Epithelial cell of esophagus (primary cell): ENCODE results near the gene MACROD2.

Experiments
- DNase-seq: peaks from one replicate; pipeline ENCODE4 v3.0.0; 2010; ENCODE audit warnings: low read depth
- H3K4me3 ChIP-seq: 2 replicates; pipeline ENCODE4 v1.5.1; 2011; ENCODE audit warnings: mild to moderate bottlenecking, low read length, control low read depth
- CTCF ChIP-seq: IDR thresholded peaks from 2 replicates; pipeline ENCODE4 v1.5.1; 2011; ENCODE audit warnings: low read depth, mild to moderate bottlenecking, low read length, control low read depth, inconsistent platforms; ENCODE audit not compliant: insufficient read depth; ENCODE audit errors: missing control alignments

Gene MACROD2

DNA sequence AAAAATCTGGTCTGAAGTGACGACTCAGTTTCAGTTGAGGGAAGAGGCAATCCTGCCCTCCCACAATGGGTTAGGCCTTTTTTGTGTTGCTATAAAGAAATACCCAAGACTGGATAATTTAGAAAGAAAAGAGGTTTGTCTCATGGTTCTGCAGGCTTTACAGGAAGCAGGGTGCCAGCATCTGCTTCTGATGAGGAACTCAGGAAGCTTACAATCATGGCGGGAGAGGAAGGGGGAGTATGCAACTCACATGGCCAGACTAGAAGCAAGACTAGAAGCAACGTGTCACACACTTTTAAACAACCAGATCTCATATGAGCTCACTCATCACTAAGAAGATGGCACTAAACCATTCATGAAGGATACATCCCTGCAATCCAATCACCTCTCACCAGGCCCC is 2048.6 kb downstream of the MACROD2 start:
- DNase-seq = no peak
- H3K4me3 ChIP-seq = no peak overlapping the region
- TF ChIP-seq CTCF = no peak

- H3K4me3 ChIP-seq = no peak overlapping the region
- no peak for TF ChIP-seq CTCF
- no peak for DNase-seq
Observed at GRCh38 chr20:16048876-16049275, 2053.6 kb downstream of the MACROD2 start.

GRCh38 chr20:16049529-16050093 is 2054.3 kb downstream of the MACROD2 start:
- no peak for DNase-seq
- no peak for TF ChIP-seq CTCF
- H3K4me3 ChIP-seq = no peak overlapping the region

DNA sequence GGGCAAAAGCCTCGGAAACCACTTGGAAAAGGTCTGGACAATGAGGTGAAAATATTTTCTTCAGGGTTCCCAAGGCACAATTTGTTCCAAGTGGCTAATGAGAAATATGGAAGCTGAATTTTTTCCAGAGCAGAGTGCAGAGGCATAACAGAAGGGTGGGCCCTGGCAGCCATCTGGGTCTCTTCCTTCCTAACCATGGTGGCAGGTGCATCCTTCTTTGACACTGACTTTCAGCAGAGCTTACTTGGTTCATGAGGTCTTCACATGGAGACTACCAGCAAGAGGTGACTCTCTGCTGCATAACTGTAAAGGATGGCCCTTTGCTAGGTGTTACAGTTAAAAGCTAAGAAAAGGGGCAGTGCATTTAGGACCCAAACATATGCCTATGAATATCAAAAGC is 2055.1 kb downstream of the MACROD2 start:
- TF ChIP-seq CTCF = no peak
- DNase-seq = no peak
- no peak overlapping the region for H3K4me3 ChIP-seq

DNA sequence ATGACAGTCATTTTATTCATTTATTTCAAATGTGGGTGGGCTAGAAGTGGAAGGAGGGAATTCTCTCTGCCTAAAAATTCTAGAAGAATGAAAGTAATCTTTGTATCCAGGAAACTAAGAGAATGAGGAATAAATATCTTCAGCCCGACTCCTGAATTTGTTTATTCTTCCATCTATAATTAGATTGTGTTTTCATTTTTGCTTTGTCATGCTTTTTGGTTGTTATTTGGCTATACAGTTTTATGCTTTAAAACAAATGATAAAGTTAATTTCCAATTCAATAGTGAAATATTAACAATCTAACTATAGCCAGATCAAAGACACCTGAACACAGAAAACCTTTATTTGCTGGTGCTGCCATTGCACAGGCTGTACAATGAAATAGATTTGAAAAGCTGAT is 2056.7 kb downstream of the MACROD2 start:
- DNase-seq = no peak
- no peak overlapping the region for H3K4me3 ChIP-seq
- no peak for TF ChIP-seq CTCF

GRCh38 chr20:16052456-16052855 is 2057.1 kb downstream of the MACROD2 start:
- TF ChIP-seq CTCF = no peak
- no peak for DNase-seq
- no peak overlapping the region for H3K4me3 ChIP-seq

GRCh38 chr20:16054985-16055384 is 2059.7 kb downstream of the MACROD2 start:
- no peak for TF ChIP-seq CTCF

More at GRCh38 chr20:16054985-16055384, 2059.7 kb downstream of the MACROD2 start:
- no peak overlapping the region for H3K4me3 ChIP-seq
- DNase-seq = no peak
